HG03175 (cell line): ENCODE results near the gene ARHGAP6.
"Not testable (repeated sequence)": the region's sequence is repeated elsewhere in the genome, so short reads cannot be mapped to it uniquely, and the experiment has no call there.

Source experiments
- ATAC-seq: cut with Tn5 transposase; IDR thresholded peaks from one replicate; pipeline ENCODE4 v1.9.1; 2021; ENCODE audit warnings: mild to moderate bottlenecking, moderate library complexity; ENCODE audit not compliant: unreplicated experiment

The ARHGAP6 gene

DNA sequence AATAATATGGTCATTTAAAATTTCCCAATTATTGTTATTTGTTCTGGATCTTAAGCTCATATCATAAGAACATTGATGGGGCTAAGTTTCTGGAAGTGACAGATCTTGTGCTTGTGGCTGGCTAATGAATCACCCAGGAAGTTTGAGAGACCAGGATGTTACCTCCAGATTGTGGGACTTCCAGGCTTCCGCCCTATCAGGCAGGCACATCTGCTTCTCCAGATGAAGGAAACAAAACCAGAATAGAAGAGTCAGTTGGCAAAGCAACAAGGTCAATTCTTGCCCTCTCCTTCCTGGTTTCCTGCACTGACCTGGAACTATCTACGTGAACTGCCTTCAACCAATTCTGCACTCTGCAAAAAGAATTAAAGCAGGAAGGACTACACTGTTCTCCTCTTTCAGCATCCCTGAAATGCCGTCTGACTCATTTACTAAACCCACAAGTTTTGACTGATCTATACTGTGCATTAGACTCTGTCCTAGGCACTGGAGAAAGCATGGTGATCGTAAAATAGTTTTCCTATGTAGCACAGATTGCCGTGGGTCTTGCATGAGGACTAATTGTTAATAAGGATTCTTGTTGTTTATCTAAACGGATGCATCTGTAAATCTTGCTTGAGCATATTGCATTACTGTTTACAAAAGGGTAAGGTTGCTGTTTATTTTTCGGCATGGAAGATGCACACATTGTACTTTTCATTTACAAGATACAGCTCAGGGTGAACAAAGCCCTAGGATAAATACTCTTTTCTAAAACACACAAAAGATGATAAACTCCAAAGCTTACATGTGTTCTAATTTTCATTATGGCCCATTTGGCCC, 297.9 kb downstream of the ARHGAP6 start:
- ATAC-seq: no peak

DNA sequence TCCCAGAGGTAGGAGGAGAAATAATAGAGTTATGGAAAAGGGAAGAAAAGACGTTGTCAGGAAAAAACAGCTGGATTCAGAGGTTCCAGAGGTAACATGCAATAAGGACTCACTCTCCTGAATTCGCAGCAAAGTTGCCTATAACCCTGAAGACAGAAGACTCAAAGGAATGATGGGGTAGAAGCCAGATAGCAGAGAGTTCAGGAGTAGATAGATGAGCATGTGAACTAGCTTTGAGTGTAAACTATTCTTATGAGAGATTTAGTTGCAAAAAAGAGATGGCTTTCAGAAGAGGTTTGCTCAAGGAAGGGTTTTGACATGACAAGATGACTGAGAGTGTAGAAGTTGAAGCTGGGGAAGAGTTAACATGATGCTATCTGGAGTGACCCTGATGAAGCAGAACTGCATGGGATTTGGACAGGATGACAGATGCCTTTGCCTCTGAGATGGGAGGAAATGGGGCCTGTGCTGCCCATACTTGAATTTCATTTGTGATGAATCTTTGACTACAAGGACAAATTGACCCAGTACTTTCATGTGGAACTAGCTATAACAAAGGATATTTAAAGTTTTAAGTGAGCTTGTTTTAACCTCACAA, 298.6 kb downstream of the ARHGAP6 start:
- ATAC-seq: no peak

DNA sequence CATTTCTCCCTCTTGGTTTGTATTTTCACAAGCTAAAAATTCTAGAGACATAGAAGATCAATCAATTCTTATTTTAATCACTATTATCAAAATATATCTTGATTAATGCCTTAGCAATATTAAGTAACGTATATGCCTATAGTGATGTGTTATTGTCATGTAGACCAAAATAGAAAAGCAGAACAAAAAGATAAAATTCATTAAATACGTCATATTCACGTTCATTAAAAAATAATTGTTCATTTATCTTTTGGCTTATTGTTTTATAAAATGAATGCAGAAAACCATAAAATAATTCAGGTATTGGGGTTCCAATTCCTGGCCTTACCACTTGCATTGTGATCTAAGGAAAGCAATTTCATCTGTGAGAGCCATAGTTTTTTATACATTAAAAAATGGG, 300.3 kb downstream of the ARHGAP6 start:
- no peak for ATAC-seq

DNA sequence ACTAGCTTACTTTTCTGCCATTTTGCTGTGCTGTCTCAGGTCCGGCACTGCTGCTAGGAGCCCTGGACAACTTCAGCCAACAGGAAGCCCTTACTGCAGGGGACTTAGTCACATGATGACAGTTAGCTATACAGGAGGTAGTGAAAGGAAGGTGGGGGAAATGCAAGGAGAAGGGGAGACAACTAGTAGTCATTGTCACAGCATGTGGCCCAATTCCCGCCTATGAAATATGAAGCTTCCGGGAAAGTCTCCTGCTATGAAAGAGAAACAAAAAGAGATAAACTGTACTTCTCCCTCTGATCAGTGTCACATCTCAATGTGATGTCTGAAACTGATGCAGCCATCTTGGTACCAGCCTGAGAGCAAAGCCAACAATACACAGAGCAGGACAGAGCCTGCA, 300.9 kb downstream of the ARHGAP6 start:
- no peak for ATAC-seq

DNA sequence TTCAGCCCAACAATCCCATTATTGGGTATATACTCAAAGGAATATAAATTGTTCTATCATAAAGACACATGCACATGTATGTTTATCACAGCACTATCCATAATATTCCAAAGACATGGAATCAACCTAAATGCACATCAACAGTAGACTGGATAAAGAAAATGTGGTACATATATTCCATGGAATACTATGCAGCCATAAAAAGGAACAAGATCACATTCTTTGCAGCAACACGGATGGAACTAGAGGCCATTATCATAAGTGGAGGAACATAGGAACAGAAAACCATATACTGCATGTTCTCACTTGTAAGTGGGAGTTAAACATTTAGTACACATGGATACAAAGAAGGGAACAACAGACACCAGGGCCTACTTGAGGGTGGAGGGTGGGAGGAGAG, 301.9 kb downstream of the ARHGAP6 start:
- ATAC-seq: not testable (repeated sequence)

DNA sequence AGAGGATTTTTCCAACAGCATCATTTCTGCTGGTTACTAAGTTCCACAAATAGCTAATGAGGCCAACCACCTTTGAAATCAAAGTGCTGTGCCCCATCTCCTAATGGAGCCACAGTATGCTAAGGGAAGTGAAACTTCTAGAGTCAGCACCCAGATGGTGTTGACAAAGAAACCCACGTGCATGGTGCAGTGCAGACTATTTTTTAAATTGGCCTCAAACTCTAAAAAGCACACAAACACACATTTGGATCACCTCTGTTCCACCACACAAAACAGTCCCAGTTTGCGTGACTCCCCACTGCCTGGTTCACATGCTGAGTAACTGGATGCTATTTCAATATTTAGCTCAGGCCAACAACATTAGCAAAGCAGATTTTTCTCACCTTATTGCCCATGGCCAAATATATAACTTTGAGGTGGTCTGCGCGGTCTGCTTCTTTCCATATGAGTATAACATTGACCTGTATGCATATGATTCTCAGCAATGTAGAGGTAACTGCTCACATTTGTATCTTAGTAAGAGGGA, 302.6 kb downstream of the ARHGAP6 start:
- ATAC-seq: peak; percentile 96

DNA sequence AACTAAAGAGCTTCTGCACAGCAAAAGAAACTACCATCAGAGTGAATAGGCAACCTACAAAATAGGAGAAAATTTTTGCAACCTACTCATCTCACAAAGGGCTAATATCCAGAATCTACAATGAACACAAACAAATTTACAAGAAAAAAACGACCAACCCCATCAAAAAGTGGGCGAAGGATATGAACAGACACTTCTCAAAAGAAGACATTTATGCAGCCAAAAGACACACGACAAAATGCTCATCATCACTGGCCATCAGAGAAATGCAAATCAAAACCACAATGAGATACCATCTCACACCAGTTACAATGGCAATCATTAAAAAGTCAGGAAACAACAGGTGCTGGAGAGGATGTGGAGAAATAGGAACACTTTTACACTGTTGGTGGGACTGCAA, 304.1 kb downstream of the ARHGAP6 start:
- not testable (repeated sequence) for ATAC-seq

DNA sequence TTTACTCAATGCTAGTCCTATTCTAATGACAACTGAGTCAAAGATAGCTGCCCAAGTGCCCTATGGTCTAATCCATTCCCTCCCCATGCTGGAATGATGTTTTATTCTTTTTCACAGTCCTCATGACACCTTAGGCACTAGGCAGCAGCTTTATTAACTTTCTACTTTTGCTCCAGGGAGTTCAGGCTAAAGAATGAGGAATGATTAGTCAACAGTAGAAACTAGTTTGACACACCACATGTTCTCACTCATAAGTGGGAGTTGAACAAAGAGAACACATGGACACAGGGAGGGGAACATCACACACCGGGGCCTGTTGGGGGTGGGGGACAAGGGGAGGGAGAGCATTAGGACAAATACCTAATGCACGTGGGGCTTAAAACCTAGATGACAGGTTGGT, 309.8 kb downstream of the ARHGAP6 start:
- ATAC-seq: not testable (repeated sequence)

DNA sequence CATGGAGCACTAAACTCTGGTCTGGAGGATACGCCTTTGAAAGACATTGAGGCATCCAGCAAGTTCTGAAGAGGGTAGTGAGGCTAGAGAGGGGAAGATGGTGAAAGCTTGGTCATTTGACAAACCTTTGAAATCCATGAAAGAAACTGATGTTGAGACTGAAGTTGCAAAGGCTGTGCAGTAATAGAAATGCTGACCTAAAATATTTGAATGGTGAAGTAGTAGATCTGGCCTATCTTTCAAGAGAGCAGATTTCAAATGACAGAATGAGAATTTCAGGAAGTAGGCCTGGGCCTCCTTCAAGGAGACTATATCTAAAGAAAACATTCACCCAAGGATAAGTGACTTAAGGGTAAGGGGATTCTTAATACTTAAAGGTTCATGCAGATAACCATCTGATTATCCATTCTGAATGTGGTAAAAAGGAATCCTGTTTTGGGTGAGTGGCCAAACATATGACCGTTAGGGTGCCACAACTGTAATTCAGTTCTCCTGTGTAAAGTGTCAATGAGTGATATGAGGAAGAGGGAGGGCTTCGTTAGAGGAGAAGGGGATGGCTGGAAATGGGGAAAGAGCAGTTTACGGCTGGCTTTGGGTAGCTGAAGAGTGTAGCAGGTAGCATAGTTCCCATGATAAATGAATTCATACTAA, 310.3 kb downstream of the ARHGAP6 start:
- ATAC-seq: no peak

DNA sequence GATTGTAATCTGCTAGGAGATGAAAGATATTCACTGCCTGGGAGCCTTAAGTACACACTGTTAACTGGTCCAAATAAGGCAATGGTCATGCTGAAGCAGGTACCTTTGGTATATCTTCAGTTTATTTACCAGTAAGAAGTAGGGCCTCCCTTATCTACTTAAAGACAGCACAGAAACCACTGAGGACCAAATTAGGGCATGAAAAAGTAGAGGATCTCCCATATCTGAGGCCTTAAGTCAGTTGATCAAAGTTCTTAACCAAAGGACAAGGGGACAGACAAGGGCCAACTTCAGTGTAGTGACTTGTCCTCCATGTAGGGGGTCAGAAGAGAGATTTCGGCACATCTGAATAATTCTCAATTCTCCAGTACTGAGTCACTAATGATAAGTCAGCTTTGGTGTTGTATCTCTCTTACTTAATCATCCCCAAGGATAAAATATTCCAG, 313.4 kb downstream of the ARHGAP6 start:
- ATAC-seq: no peak

DNA sequence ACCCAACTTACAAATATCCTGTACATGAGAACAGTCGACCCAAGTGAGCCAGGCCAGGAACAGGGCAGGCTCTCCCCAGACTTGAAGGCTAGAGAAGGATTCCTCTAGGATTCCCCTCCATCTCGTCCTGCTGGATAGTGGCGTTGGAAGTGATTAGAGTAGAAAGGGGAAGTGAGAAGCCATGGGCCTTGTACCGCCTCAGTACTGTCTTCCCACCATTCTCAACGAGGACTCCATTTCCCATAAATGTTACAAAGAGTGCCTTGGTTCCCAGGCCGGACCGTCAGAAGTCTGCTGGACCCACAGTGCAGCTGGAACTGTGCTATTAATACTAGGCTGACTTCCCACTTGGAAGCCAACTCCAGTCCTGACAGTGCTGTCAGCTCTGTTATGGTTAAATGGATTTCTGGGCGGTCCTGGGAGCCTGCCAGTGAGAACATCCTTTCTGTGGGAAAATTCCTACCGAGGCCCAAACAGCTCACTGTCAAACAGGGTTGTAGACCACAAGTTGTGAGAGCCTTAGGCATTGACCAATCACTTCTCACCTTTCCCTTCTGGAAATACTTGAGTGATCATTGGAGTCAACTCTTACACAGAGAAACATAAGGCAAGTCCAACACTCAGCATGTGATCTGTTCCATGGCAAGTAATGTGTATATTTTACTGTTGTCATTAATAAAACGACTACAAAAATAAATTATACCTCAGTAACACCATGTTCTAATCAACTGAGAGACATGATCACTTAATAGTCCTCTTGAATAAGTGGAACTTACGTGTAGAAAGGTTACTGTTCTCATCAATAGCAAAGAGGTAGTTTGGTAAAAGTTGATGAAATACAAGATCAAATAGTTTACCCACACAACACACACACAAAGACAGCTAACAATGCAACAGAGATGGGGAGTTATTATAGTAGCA, 314.1 kb downstream of the ARHGAP6 start:
- peak; percentile 41 for ATAC-seq

DNA sequence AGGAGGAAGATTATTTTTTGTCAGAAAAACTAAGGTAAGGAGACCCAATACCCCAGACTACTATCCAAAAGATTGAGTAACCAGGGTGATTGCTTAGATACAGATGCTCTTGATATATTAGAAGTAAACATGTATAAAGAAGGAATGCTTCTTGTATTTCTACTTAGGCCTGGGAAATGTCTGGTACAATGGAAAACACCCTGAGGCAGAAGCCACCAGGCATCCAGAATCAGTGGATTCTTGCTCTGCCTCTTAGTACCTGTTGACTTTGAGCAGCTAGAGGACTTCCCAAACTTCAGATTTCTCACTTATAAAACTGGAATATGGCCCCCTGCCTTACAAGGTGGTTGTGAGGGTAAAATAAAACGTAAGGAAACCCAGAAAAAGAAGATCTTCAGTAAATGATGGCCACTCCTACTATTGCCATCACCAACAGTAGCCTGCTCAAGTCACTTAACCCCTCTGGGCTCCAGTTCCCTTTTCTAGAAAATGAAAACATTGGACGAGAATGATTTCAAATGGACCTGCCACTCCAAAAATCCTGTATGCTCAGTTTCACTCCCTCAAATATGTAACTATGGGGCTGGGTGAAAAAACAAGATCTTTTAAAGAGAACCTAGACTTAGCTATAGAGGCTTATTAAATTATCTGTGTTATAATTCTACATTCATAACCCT, 315.9 kb downstream of the ARHGAP6 start:
- no peak for ATAC-seq

DNA sequence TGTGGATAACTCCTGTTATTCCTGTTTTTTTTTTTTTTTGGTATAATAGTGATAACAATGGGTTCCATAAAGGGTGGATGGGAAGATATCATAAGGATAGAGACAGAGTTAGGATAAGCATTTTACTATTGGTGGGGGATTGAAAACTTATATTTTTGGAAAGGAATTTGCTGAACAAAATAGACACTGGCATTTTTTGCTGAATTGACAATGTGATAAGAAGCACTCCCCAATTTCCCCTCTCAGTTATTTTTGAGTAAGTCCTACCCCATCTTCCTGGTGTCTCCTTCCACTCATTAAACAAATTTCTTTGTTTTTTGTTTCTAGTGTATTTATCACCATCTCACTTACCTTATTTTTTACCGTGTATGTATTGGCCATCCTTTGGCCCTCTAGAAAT, 316.7 kb downstream of the ARHGAP6 start:
- ATAC-seq: no peak

DNA sequence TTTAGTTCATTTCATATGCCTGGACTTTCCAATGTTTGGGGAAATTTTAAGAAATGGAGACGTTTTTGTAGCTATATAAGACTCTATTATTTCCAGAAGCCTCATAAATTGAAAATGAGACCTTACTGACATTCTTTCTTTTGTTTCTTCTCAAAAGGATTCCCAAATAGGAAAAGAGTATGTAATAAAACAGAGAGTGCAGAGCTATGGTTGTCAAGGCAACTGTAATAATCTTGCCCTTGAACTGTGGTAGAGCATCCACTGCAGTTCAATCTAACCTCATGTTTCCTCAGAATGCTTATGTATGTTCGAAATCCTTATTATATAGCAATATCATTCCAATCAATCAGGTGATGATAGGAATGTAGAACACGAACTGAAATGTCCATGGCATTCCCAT, 318.4 kb downstream of the ARHGAP6 start:
- ATAC-seq: no peak

DNA sequence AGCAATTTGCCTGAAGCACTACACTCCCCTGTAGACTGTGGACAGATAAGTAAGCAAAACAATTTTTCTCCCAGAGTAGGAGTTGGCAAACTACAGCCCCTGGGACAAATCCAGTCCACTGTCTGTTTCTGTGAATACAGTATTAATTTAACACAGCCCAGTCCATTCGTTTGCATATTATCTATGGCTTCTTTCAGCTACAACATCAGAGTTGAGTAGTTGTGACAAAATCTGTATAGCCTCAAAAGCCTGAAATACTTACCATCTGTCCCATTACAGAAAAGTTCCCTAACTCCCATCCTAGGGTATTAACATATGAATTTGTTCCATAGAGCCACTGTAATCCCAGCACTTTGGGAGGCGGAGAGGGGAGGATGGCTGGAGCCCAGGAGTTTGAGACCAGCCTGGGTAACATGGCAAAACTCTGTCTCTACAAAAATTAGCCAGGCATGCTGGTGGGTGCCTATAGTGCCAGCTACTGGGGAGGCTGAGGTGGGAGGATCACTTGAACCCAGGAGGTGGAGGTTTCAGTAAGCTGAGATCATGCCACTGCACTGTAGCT, 319.5 kb downstream of the ARHGAP6 start:
- no peak for ATAC-seq

DNA sequence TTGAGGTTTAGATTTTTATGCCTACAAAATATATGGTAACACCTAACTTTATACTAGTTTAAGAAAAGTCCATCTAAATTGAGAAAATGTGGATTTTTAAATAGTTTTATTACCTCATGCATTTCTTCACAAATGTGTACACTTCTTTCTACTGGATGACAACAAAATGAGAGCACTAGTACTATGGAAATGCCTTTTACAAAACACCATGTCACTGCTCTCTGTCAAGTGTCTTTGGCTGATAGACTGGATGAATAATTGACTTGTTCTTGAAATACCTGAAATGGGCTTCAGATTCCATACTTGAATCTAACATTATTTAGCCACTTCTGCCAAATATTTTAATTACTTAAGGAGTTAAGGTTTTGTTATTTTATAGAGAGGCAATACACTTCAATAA, 323.0 kb downstream of the ARHGAP6 start:
- no peak for ATAC-seq

DNA sequence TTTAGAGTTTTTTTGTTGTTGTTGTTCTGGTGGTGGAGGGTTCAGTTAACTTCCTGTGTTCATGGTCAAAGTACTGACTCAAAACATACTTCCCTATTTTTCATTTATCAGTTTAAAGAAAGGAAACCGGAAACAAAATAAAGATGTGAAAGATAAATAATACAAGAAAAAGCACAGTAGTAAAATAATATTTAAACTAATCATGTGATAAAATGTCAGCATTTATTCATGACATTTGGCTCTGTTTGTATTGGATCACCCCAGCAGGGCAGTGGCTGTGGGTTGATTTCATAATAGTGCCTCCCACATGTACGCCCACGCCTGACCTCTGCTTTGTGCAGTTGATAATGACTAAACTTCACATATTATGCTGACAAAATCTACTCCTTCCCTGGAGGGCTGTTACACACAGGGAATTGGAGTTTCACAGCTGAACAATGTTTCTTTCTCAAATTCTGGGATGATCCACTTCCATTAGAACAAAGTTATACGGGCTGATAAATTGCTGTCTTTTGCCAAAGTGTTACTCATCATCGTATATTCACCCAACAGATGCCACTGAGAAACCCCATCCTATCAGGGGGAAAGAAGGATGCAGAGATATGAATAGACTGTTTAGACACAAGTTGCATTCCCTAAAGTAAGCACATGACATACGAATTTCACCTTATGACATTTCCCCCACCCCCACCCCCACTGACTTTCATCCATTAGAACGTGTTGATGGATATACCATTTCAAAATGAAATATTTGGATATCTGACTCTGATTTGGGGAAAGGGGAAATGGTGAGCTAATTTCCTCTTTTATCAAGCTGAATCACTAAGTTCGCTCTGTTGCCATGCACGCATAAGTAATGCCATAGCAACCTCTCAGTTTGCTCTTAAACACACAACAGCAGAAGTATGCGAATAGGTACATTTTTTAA, 324.2 kb downstream of the ARHGAP6 start:
- peak; percentile 74 for ATAC-seq

DNA sequence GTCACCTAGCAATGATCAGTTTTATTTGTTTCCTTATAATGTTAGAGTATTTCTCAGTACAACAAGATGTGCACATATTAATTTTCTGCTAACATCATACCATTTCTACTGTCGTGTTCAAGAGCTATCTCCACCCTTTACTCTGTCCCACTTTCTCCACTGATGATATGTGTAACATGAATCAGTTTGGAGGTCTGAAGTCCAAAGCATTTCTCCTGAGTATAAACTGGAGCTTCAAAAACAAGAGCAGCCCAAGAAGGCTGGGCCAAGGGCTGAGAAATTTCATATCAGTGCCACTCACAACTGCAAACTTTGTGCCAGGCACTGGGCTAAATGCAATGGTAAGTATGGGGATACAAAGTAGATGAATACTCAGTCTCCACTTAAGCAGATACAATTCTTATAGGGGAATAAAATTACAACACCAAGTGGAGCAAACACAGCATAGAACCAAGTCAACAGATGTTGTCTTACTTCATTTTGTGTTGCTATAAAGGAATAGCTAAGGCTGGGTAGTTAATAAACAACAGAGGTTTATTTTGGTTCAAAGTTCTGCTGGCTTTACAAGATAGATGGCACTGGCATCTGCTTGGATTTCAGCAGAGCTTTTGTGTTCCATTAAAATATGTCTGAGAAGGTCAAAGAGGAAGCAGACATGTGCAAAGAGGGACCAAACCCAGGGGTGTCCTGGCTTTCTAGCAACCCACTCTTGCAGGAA, 328.3 kb downstream of the ARHGAP6 start:
- ATAC-seq: no peak
